Activated T-helper 17 cell treated with anti-CD3 and anti-CD28 coated beads, Interleukin-2, amount 50 U/mL, for 72 hours (primary cell): ENCODE data around the gene RHOXF2. TPM values are rescaled to one million over a fixed set of nuclear protein-coding genes. Genes with fewer than 3 reads are reported as not detected.
"Not testable (repeated sequence)": the region's sequence is repeated elsewhere in the genome, so short reads cannot be mapped to it uniquely, and the experiment has no call there.

Experiments
- ATAC-seq: fragments of 150-1000 bp; cut with Tn5 transposase; replicated peaks from 2 replicates; pipeline ENCODE4 v1.10.0; 2021; ENCODE audit warnings: mild to moderate bottlenecking, moderate library complexity
- H3K27ac Mint-ChIP-seq: one replicate; pipeline ENCODE4 v1.8.0; 2022; ENCODE audit warnings: mixed read lengths
- H3K27me3 Mint-ChIP-seq: one replicate; pipeline ENCODE4 v1.8.0; 2022; ENCODE audit warnings: mixed read lengths
- H3K36me3 Mint-ChIP-seq: one replicate; pipeline ENCODE4 v1.8.0; 2022; ENCODE audit warnings: low read depth, mild to moderate bottlenecking, mixed read lengths
- H3K4me1 Mint-ChIP-seq: one replicate; pipeline ENCODE4 v1.8.0; 2022; ENCODE audit warnings: mixed read lengths
- H3K4me3 Mint-ChIP-seq: one replicate; pipeline ENCODE4 v1.8.0; 2022; ENCODE audit warnings: mild to moderate bottlenecking, mixed read lengths
- H3K9me3 Mint-ChIP-seq: one replicate; pipeline ENCODE4 v1.8.0; 2022; ENCODE audit warnings: mixed read lengths
- total RNA-seq, 2 donors: library from RNA; stranded (reverse); gene quantifications; one replicate each; pipeline ENCODE4 v1.2.3, GENCODE V29; 2022

RHOXF2 gene
- total RNA-seq, 2 donors from 2014 or later: 0.29 TPM; not detected in 1

GRCh38 chrX:120147537-120147936 lies 10.9 kb upstream of the RHOXF2 start:
- Mint-ChIP-seq H3K9me3 (no peaks in the 10 kb centered on the region), H3K27ac (no peak overlapping the region), H3K27me3 (no peaks in the 10 kb centered on the region), H3K4me3 (no peak overlapping the region), H3K4me1 (peaks cover 11% of the 10 kb centered on the region), H3K36me3 (no peaks in the 10 kb centered on the region)
- no peak for ATAC-seq

GRCh38 chrX:120150109-120150744 lies 8.2 kb upstream of the RHOXF2 start:
- not testable (repeated sequence) for H3K9me3 Mint-ChIP-seq, H3K36me3 Mint-ChIP-seq, H3K27me3 Mint-ChIP-seq, H3K27ac Mint-ChIP-seq, ATAC-seq, H3K4me3 Mint-ChIP-seq
- peaks cover 11% of the 10 kb centered on the region for H3K4me1 Mint-ChIP-seq

- H3K27ac Mint-ChIP-seq, H3K4me3 Mint-ChIP-seq, ATAC-seq, H3K9me3 Mint-ChIP-seq, H3K4me1 Mint-ChIP-seq, H3K36me3 Mint-ChIP-seq, H3K27me3 Mint-ChIP-seq: not testable (repeated sequence)
Measured at GRCh38 chrX:120159086-120159485, 673 bp downstream of the RHOXF2 start.

GRCh38 chrX:120193254-120193653 lies 34.8 kb downstream of the RHOXF2 start:
- H3K27ac Mint-ChIP-seq, H3K9me3 Mint-ChIP-seq, H3K36me3 Mint-ChIP-seq, H3K4me1 Mint-ChIP-seq, H3K4me3 Mint-ChIP-seq, H3K27me3 Mint-ChIP-seq: not testable (repeated sequence)
- ATAC-seq: peak; percentile 51

GRCh38 chrX:120193720-120194119 lies 35.3 kb downstream of the RHOXF2 start:
- H3K27ac Mint-ChIP-seq, H3K9me3 Mint-ChIP-seq, H3K27me3 Mint-ChIP-seq, H3K4me1 Mint-ChIP-seq, H3K4me3 Mint-ChIP-seq, H3K36me3 Mint-ChIP-seq: not testable (repeated sequence)
- peak; percentile 78 for ATAC-seq

GRCh38 chrX:120195786-120196185 lies 37.4 kb downstream of the RHOXF2 start:
- not testable (repeated sequence) for H3K4me3 Mint-ChIP-seq, ATAC-seq, H3K27me3 Mint-ChIP-seq, H3K27ac Mint-ChIP-seq, H3K4me1 Mint-ChIP-seq, H3K36me3 Mint-ChIP-seq, H3K9me3 Mint-ChIP-seq

- not testable (repeated sequence) for H3K27me3 Mint-ChIP-seq, H3K36me3 Mint-ChIP-seq, H3K9me3 Mint-ChIP-seq, H3K4me3 Mint-ChIP-seq, H3K4me1 Mint-ChIP-seq, ATAC-seq, H3K27ac Mint-ChIP-seq
Measured at GRCh38 chrX:120196626-120197283, 38.3 kb downstream of the RHOXF2 start.

GRCh38 chrX:120200851-120201250 lies 42.4 kb downstream of the RHOXF2 start:
- no peak for ATAC-seq
- Mint-ChIP-seq H3K27ac (no peak overlapping the region), H3K4me3 (no peak overlapping the region), H3K9me3 (no peaks in the 10 kb centered on the region), H3K4me1 (no peaks in the 10 kb centered on the region), H3K27me3 (no peaks in the 10 kb centered on the region), H3K36me3 (no peaks in the 10 kb centered on the region)

- Mint-ChIP-seq H3K4me3 (no peak overlapping the region), H3K36me3 (no peaks in the 10 kb centered on the region), H3K9me3 (no peaks in the 10 kb centered on the region), H3K27ac (no peak overlapping the region), H3K27me3 (no peaks in the 10 kb centered on the region), H3K4me1 (no peaks in the 10 kb centered on the region)
- ATAC-seq: no peak
Measured at GRCh38 chrX:120205816-120206753, 47.7 kb downstream of the RHOXF2 start.

GRCh38 chrX:120207009-120207605 lies 48.7 kb downstream of the RHOXF2 start:
- Mint-ChIP-seq H3K27me3 (no peaks in the 10 kb centered on the region), H3K27ac (no peak overlapping the region), H3K4me1 (no peaks in the 10 kb centered on the region), H3K36me3 (no peaks in the 10 kb centered on the region), H3K9me3 (no peaks in the 10 kb centered on the region), H3K4me3 (no peak overlapping the region)
- ATAC-seq: no peak

- Mint-ChIP-seq H3K4me3 (no peak overlapping the region), H3K4me1 (peaks cover 5% of the 10 kb centered on the region), H3K9me3 (no peaks in the 10 kb centered on the region), H3K36me3 (no peaks in the 10 kb centered on the region), H3K27ac (no peak overlapping the region), H3K27me3 (no peaks in the 10 kb centered on the region)
- ATAC-seq: peak; percentile 60
Measured at GRCh38 chrX:120213438-120214265, 55.2 kb downstream of the RHOXF2 start.
